H9 (cell line): ENCODE measurements around the gene MED13L. TPM values are rescaled to one million over a fixed set of nuclear protein-coding genes. Genes with fewer than 3 reads are reported as not detected.
A peak's percentile ranks its signal among the peaks of the same experiment; 100 is the strongest.

Source experiments
- DNase-seq: peaks from one replicate; pipeline ENCODE4 v3.0.0-alpha.2; 2017
- H2AFZ ChIP-seq: one replicate; pipeline ENCODE4 v1.6.1; 2013; ENCODE audit warnings: mild to moderate bottlenecking, low read length, control low read depth, moderate library complexity
- H2AK5ac ChIP-seq: 2 replicates; pipeline ENCODE4 v1.6.1; 2013; ENCODE audit warnings: low read length, control low read depth, mixed read lengths; ENCODE audit not compliant: insufficient read length
- H2BK120ac ChIP-seq: one replicate; pipeline ENCODE4 v1.6.1; 2013; ENCODE audit warnings: low read depth, mild to moderate bottlenecking, low read length, control low read depth, inconsistent platforms; ENCODE audit not compliant: poor library complexity, severe bottlenecking
- H2BK12ac ChIP-seq: 2 replicates; pipeline ENCODE4 v1.6.1; 2013; ENCODE audit warnings: low read length, control low read depth, mixed read lengths, low read depth; ENCODE audit not compliant: insufficient read length
- H2BK15ac ChIP-seq: 2 replicates; pipeline ENCODE4 v1.6.1; 2013; ENCODE audit warnings: low read depth, low read length, control low read depth
- H2BK20ac ChIP-seq: one replicate; pipeline ENCODE4 v1.6.1; 2013; ENCODE audit warnings: low read depth, mild to moderate bottlenecking, low read length, control low read depth, inconsistent platforms; ENCODE audit not compliant: poor library complexity, severe bottlenecking
- H2BK5ac ChIP-seq: 2 replicates; pipeline ENCODE4 v1.6.1; 2013; ENCODE audit warnings: low read length, control low read depth, mixed read lengths; ENCODE audit not compliant: insufficient read length
- H3K14ac ChIP-seq: 2 replicates; pipeline ENCODE4 v1.6.1; 2013; ENCODE audit warnings: low read length, control low read depth; ENCODE audit not compliant: insufficient read depth
- H3K18ac ChIP-seq: 2 replicates; pipeline ENCODE4 v1.6.1; 2013; ENCODE audit warnings: low read depth, mild to moderate bottlenecking, mixed read lengths, low read length, control low read depth; ENCODE audit not compliant: insufficient read length
- H3K23ac ChIP-seq: 2 replicates; pipeline ENCODE4 v1.6.1; 2013; ENCODE audit warnings: low read length, control low read depth, mixed read lengths, low read depth; ENCODE audit not compliant: insufficient read length
- H3K23me2 ChIP-seq: 2 replicates; pipeline ENCODE4 v1.6.1; 2013; ENCODE audit warnings: low read depth, mild to moderate bottlenecking, mixed read lengths, low read length, control low read depth; ENCODE audit not compliant: insufficient read length, poor library complexity, severe bottlenecking
- H3K27ac ChIP-seq: 2 replicates; pipeline ENCODE4 v1.5.1; 2013; ENCODE audit warnings: low read length, control low read depth, mixed read lengths, low read depth; ENCODE audit not compliant: insufficient read length
- H3K27me3 ChIP-seq: 2 replicates; pipeline ENCODE4 v1.6.1; 2013; ENCODE audit warnings: low read length, control low read depth, inconsistent platforms; ENCODE audit not compliant: insufficient read depth
- H3K4ac ChIP-seq: 2 replicates; pipeline ENCODE4 v1.6.1; 2013; ENCODE audit warnings: low read depth, mild to moderate bottlenecking, control low read depth, inconsistent platforms, low read length, moderate library complexity
- H3K4me1 ChIP-seq: 2 replicates; pipeline ENCODE4 v1.6.1; 2013; ENCODE audit warnings: low read length, control low read depth, inconsistent platforms; ENCODE audit not compliant: insufficient read depth
- H3K4me2 ChIP-seq: 2 replicates; pipeline ENCODE4 v1.6.1; 2013; ENCODE audit warnings: low read length, control low read depth, mixed read lengths; ENCODE audit not compliant: insufficient read length, insufficient read depth
- H3K56ac ChIP-seq: 2 replicates; pipeline ENCODE4 v1.6.1; 2013; ENCODE audit warnings: low read depth, mild to moderate bottlenecking, mixed read lengths, low read length, control low read depth; ENCODE audit not compliant: insufficient read length
- H3K79me1 ChIP-seq: 2 replicates; pipeline ENCODE4 v1.6.1; 2013; ENCODE audit warnings: low read depth, mild to moderate bottlenecking, moderate library complexity, low read length, control low read depth, inconsistent platforms; ENCODE audit not compliant: insufficient read depth, poor library complexity, severe bottlenecking
- H3K79me2 ChIP-seq: 2 replicates; pipeline ENCODE4 v1.6.1; 2013; ENCODE audit warnings: low read length, control low read depth, inconsistent platforms; ENCODE audit not compliant: insufficient read depth
- H3K9ac ChIP-seq: 2 replicates; pipeline ENCODE4 v1.6.1; 2013; ENCODE audit warnings: low read length, control low read depth, mixed read lengths; ENCODE audit not compliant: insufficient read length; ENCODE audit errors: extremely low read depth
- H3K9me3 ChIP-seq: one replicate; pipeline ENCODE4 v1.6.1; 2013; ENCODE audit warnings: low read depth, low read length, inconsistent platforms; ENCODE audit not compliant: control insufficient read depth
- H3T11ph ChIP-seq: one replicate; pipeline ENCODE4 v1.6.1; 2013; ENCODE audit warnings: mild to moderate bottlenecking, low read length, control low read depth, inconsistent platforms
- H4K20me1 ChIP-seq: one replicate; pipeline ENCODE4 v1.6.1; 2013; ENCODE audit not compliant: control insufficient read depth, insufficient read length, insufficient read depth
- H4K5ac ChIP-seq: 2 replicates; pipeline ENCODE4 v1.6.1; 2013; ENCODE audit warnings: low read depth, mild to moderate bottlenecking, mixed read lengths, low read length, control low read depth; ENCODE audit not compliant: insufficient read length
- H4K8ac ChIP-seq: replicated peaks from 2 replicates; pipeline ENCODE4 v1.6.1; 2013; ENCODE audit warnings: low read length, control low read depth, mixed read lengths, low read depth; ENCODE audit not compliant: insufficient read length
- H4K91ac ChIP-seq: 2 replicates; pipeline ENCODE4 v1.6.1; 2013; ENCODE audit warnings: low read depth, mild to moderate bottlenecking, moderate library complexity, mixed read lengths, low read length, control low read depth; ENCODE audit not compliant: insufficient read length
- H3K27ac Mint-ChIP-seq, 3 experiments: 2 replicates in 2 of 3; 3 replicates in 1 of 3; pipeline ENCODE4 v1.8.0; 2020 to 2021; ENCODE audit warnings: mixed read lengths in 3 of 3, mild to moderate bottlenecking in 1 of 3, moderate library complexity in 1 of 3
- H3K27me3 Mint-ChIP-seq: 2 replicates; pipeline ENCODE4 v1.8.0; 2021; ENCODE audit warnings: low read depth, mild to moderate bottlenecking, moderate library complexity, mixed read lengths
- H3K36me3 Mint-ChIP-seq, 3 experiments: 2 replicates in 2 of 3; 3 replicates in 1 of 3; pipeline ENCODE4 v1.8.0; 2020 to 2021; ENCODE audit warnings: low read depth in 3 of 3, mixed read lengths in 3 of 3; ENCODE audit not compliant: insufficient read depth in 1 of 3
- H3K4me1 Mint-ChIP-seq, 2 experiments: 2 replicates each; pipeline ENCODE4 v1.8.0; 2020; ENCODE audit warnings: mixed read lengths in 2 of 2
- H3K4me3 Mint-ChIP-seq, 2 experiments: 2 replicates in 1 of 2; 3 replicates in 1 of 2; pipeline ENCODE4 v1.8.0; 2020 to 2021; ENCODE audit warnings: mild to moderate bottlenecking in 2 of 2, mixed read lengths in 2 of 2, moderate library complexity in 1 of 2
- H3K9me3 Mint-ChIP-seq, 2 experiments: 2 replicates in 1 of 2; 3 replicates in 1 of 2; pipeline ENCODE4 v1.8.0; 2020; ENCODE audit warnings: mild to moderate bottlenecking in 2 of 2, mixed read lengths in 2 of 2, moderate library complexity in 1 of 2
- CTCF ChIP-seq: fragments of 200-600 bp; sonication (generic); conservative IDR thresholded peaks from 3 replicates; pipeline ENCODE4 v1.8.0; 2021; ENCODE audit warnings: antibody characterized with exemption, mild to moderate bottlenecking
- WGBS: extraction: QIAGEN DNeasy Blood & Tissue Kit; methylation state at CpG from one replicate; pipeline ENCODE4 v1.1.7; 2013; ENCODE audit warnings: missing lambda C conversion rate, low lambda C conversion rate, mixed read lengths; ENCODE audit not compliant: insufficient read length; ENCODE audit errors: extremely low coverage; 5-methylcytosine and 5-hydroxymethylcytosine counted together
- total RNA-seq: library from RNA; stranded (reverse); gene quantifications from 2 replicates; pipeline ENCODE4 v1.2.1, GENCODE V29; 2021

Gene MED13L
- total RNA-seq, 1 experiment from 2014 or later: 52.4 TPM

GRCh38 chr12:116131176-116131575 lies 146.3 kb downstream of the MED13L start:
- Mint-ChIP-seq H3K4me3 (no peak overlapping the region), H3K27me3 (no peaks in the 10 kb centered on the region), H3K4me1 (peaks cover 49 to 51% of the 10 kb centered on the region in 2 experiments), H3K27ac (peak overlapping the region in 1 of 3 experiments; percentile 9; a peak in 2 of 7 replicates), H3K36me3 (no peaks in the 10 kb centered on the region; a peak in 1 of 7 replicates), H3K9me3 (no peaks in the 10 kb centered on the region)
- Histone ChIP-seq H3K27me3 (no peaks in the 10 kb centered on the region), H3K18ac (no peak overlapping the region), H3K56ac (no peak overlapping the region), H3K4ac (no peak overlapping the region), H2BK15ac (no peak overlapping the region), H4K20me1 (no peaks in the 10 kb centered on the region), H4K8ac (no peak overlapping the region), H3K9me3 (no peaks in the 10 kb centered on the region), H2BK120ac (no peak overlapping the region), H3K79me1 (peaks cover 3% of the 10 kb centered on the region), H3K23me2 (no peaks in the 10 kb centered on the region), H4K91ac (no peak overlapping the region), H3K14ac (no peak overlapping the region), H3K9ac (no peak overlapping the region), H3K23ac (no peak overlapping the region), H2BK5ac (no peak overlapping the region), H2AK5ac (no peak overlapping the region), H4K5ac (no peak overlapping the region), H2BK20ac (no peak overlapping the region), H2AFZ (no peak overlapping the region), H3K27ac (no peak overlapping the region), H2BK12ac (no peak overlapping the region), H3K79me2 (peaks cover 3% of the 10 kb centered on the region; the same call in 1 of the 2 replicates), H3T11ph (no peak overlapping the region), H3K4me2 (no peak overlapping the region), H3K4me1 (peaks cover 3% of the 10 kb centered on the region; the same call in 1 of the 2 replicates)
- WGBS: no CpG with 5 or more reads among the region's 3 CpGs
- no peak for DNase-seq
- no peak for TF ChIP-seq CTCF
